NCI-H510A treated with DMSO at 0.1 percent for 48 hours (cell line): ENCODE results near the gene ZNF782.
"Not testable (repeated sequence)": the region's sequence is repeated elsewhere in the genome, so short reads cannot be mapped to it uniquely, and the experiment has no call there.

Experiments
- DNase-seq: peaks from one replicate; lab custom pipeline; 2025; lab: John Stamatoyannopoulos, UW

ZNF782 gene

GRCh38 chr9:96853781-96854650 lies at the start of gene ZNF782:
Gene ZNF782 (minus strand): TSS chr9:96854514. CDS start chr9:96851961, 2,553 bp downstream.
- DNase-seq: peak; percentile 94

- not testable (repeated sequence) for DNase-seq
These were observed 45.7 kb upstream of the ZNF782 start for GRCh38 chr9:96900010-96900409.

- no peak for DNase-seq
These were observed 37.8 kb upstream of the ZNF782 start for GRCh38 chr9:96892131-96892530.

GRCh38 chr9:96888591-96888990 lies 34.3 kb upstream of the ZNF782 start:
- DNase-seq: no peak

GRCh38 chr9:96885424-96885823 lies 31.1 kb upstream of the ZNF782 start:
- DNase-seq: no peak

GRCh38 chr9:96884443-96884842 lies 30.1 kb upstream of the ZNF782 start:
- no peak for DNase-seq

DNA sequence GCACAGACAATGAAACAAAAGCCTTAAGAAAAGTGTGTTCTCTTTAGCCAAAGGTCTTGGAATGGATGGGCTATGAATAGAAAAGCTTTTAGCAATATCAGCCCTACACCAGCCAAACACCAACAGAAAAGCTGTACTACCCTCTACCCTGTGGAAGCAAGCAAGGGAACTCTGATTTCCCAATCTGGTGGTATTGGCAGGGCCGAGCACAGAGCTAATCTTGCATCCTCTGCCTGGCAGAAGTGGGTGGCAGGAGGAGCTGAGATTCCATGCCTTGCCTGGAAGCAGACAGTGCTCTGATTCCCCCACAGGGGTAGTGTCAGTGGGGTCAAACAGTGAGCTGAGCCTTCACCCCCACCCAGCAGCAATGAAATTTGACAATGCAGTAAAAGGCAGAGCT lies 29.6 kb upstream of the ZNF782 start:
- no peak for DNase-seq

DNA sequence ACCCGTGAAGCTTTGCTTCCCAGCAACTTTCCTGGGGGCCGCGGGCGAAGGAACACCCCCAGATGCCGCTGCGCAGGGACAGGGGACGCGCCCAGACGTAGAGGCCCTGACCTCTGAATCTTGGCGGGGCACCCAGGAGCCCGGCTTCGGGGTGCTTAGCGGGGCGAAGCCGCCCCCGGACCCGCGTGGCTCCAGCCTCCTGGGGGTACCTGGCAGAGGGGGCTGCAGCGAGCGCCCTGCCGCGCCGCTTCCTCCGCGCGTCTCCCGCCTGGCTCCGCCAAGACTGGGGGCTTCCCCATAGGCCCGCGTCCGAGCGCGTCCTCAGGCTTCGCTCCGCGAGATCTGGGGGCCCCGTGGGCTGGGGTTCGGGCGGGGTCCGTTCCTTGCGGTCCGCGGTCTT lies 23.0 kb upstream of the ZNF782 start:
- DNase-seq: no peak

DNA sequence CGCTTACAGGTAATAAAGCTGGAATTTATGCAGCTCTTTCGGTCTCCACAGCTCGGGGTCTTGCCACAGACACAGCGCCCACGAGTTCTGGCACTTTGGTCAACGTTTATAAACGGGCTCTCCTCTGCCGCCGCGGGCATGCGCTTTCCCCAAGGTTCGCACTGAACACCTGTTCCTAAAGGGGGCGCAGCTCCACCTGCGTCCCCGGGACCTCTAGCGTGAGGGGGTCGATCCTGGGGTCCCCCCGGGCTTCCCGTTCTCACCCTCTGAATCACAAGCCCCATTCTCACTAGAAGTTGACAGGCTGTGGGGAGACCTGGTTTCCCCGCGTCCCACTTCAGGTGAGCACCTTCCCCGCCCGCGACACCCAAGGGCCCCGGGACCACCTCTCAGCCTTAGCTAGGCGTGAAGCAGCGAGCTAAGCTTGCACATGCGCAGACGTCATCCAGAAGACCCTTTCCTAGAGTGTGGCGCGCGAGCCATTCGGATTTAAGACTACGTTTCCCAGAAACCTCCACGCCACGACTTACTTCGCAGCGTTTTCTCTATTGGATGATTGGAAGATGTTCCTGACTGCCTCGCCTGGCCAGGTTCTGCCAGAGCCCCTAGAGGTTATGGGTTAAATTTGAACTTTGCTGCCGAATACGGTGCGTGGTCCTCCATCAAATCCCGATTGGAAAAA lies 21.3 kb upstream of the ZNF782 start:
- DNase-seq: peak; percentile 98

DNA sequence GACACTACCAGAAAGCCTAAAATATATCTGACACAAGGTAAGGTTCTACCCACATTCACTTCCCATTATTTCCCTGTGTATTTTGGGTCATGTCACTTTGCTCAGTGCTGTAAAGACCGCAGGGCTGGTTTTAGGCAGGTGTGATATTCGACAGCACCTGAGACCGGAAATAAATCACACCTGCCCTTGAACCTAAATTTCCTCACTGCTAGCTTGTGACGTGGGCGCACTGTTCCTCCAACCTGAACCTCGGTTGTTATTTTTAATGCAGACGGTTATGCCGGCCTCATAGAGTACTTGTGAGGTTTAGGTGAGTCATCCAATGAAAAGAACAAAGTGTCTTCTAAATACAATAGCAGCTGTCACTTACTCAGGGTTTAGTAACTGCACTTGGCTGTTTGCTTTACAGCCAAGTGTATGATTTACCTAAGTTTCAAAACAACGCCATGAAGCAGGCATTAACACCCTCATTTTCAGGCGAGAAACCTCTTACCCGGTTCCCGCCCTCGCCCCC lies 20.7 kb upstream of the ZNF782 start:
- DNase-seq: peak; percentile 90

DNA sequence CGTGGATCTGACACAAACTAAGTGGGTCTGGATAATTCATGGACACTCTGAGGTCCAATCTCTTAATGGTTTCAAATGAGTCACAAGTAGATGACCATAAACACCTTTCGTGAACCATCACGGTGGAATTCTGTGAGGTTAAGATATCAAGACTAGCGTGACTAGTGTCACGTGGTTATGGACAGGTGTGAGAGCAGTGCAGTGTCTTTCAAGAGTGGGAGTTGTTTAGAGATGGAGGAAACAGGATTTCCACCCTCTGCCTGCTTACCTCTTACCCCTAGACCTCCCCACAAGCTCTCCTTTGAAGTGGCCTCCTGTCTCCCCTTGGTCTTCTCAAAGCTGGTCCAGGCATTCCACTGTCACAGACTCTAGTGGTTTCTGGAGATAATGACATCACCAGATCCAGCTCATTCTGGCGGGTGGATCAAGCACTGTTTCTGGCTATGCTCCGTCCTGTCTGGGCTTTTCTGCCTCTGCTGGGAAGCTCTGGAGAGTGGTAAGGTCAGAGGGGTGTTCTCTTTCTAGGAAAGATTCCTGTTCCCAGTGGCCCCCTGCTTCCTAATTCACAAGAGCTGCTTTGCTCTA lies 20.0 kb upstream of the ZNF782 start:
- DNase-seq: no peak

GRCh38 chr9:96871176-96871575 lies 16.9 kb upstream of the ZNF782 start:
- no peak for DNase-seq

DNA sequence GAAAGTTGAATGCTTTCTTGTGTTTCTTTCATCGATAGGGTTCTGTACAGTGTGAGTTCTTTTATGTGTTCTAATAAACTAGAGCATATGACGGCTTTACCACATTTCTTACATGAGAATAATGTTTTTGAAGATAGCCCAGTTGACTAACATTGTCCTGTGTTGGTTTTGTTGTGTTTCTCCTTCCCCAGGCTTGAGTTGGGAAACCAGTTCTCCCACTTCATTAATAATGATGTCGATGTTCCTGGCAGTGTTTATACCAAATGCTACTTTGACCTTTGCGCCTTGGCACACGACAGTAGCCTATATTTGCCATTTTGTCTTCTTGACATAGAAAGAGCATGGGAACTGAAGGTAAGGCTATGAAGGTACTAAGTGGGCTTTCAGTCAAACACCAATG lies 14.4 kb upstream of the ZNF782 start:
- DNase-seq: peak; percentile 71

DNA sequence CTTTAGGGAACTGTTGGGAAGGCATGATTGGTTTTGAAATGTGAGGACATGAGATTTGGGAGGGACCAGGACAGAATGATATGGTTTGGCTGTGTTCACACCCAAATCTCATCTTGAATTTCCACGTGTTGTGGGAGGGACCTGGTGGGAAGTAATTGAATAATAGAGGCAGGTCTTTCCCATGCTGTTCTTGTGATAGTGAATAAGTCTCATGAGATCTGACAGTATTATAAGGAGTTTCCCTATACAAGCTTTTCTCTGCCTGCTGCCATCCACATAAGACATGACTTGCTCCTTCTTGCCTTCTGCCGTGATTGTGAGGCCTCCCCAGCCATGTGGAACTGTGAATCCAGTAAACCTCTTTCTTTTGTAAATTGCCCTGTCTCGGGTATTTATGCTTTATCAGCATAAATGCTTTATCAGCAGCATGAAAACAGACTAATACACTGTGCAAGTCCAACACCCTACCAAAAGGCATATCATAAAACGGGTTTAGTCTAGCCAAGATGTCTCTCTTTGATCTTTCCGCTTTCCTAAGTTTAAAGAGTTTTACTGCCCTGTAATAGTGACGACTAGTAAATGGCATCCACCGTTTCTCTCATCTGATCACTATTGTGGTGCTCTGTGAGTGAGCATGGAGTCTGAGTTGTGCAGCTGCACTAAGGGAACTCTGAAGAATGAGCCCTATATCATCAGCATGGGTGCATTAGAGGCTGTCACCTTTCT lies 12.9 kb upstream of the ZNF782 start:
- no peak for DNase-seq

- not testable (repeated sequence) for DNase-seq
These were observed 10.9 kb upstream of the ZNF782 start for GRCh38 chr9:96865240-96865639.

DNA sequence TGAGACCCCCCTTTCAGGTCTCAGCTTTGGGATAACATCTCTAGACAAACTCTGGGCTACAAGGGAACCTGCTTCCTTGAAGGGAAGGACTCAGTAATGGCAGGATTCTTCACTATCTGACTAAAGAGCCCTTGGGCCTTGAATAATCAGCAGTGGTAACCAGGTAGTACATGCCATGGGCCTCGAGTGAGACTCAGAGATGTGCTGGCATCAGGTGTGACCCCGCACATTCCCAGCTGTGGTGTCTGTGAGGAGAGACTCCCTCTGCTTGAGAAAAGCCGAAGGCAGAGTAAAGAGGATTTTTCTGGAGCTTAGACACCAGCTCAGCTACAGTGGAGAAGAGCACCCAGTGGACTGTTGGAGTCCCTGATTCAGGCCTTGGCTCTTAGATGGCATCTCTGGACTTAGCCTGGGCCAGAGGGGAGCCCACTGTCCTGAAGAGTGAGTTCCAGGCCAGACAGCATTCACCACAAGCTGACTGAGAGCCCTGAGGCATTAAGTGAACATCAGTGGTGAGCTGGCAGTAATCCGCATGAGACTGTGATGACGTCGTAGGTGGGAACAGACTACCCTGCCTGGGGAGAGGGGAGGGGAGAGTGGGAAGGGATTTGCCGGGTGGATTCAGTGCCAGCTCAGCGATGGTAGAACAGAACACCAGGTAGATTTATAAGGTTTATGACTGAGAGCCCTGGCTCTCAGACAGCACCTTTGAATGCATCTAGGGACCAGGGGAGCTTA lies 5.3 kb upstream of the ZNF782 start:
- DNase-seq: no peak

GRCh38 chr9:96858670-96859069 lies 4.4 kb upstream of the ZNF782 start:
- no peak for DNase-seq

- DNase-seq: no peak
These were observed 3.8 kb upstream of the ZNF782 start for GRCh38 chr9:96858018-96858573.

GRCh38 chr9:96856363-96857286 lies 2.3 kb upstream of the ZNF782 start:
- DNase-seq: peak; percentile 68
